WTC11 (cell line): ENCODE data around the gene PGM3. TPM values are rescaled to one million over a fixed set of nuclear protein-coding genes. Genes with fewer than 3 reads are reported as not detected.

Source experiments
- ATAC-seq: fragments of 200-7000 bp; cut with Tn5 transposase; 2 replicates; pipeline ENCODE4 v1.10.0; 2021; ENCODE audit warnings: mild to moderate bottlenecking, moderate library complexity
- CTCF ChIA-PET: fragments of 300-600 bp; sonication (Branson Sonifier 250); formaldehyde crosslinking; loops from one replicate; lab custom pipeline; 2021; ENCODE audit warnings: antibody characterized with exemption; lab: Charles Lee
- POLR2A ChIA-PET: fragments of 350-600 bp; sonication (Branson Sonifier 250); formaldehyde crosslinking; loops from one replicate; lab custom pipeline; 2021; ENCODE audit warnings: antibody characterized with exemption; lab: Charles Lee
- DNase-seq: peaks from one replicate; pipeline ENCODE4 v3.0.0; 2021; ENCODE audit warnings: low spot score
- H3K27ac Mint-ChIP-seq: 2 replicates; pipeline ENCODE4 v1.8.0; 2021; ENCODE audit warnings: mixed read lengths
- H3K27me3 Mint-ChIP-seq: 2 replicates; pipeline ENCODE4 v1.8.0; 2021; ENCODE audit warnings: low read depth, mild to moderate bottlenecking, moderate library complexity, mixed read lengths
- H3K36me3 Mint-ChIP-seq: 2 replicates; pipeline ENCODE4 v1.8.0; 2021; ENCODE audit warnings: mixed read lengths
- H3K4me1 Mint-ChIP-seq: 2 replicates; pipeline ENCODE4 v1.8.0; 2022; ENCODE audit warnings: mixed read lengths
- H3K4me3 Mint-ChIP-seq: 2 replicates; pipeline ENCODE4 v1.8.0; 2021; ENCODE audit warnings: mild to moderate bottlenecking, moderate library complexity, mixed read lengths
- H3K9me3 Mint-ChIP-seq: 2 replicates; pipeline ENCODE4 v1.8.0; 2021; ENCODE audit warnings: mixed read lengths
- ATF3 ChIP-seq: sonication (generic); formaldehyde crosslinking; conservative IDR thresholded peaks from 2 replicates; pipeline ENCODE4 v1.8.1; 2022; ENCODE audit warnings: mild to moderate bottlenecking, missing genetic modification reagents
- CDX4 ChIP-seq: fragments of 250-450 bp; sonication (Bioruptor Pico); IDR thresholded peaks from 2 replicates; pipeline ENCODE4 v1.9.0; 2021; ENCODE audit warnings: moderate library complexity, mild to moderate bottlenecking, inconsistent platforms, borderline replicate concordance
- E2F4 ChIP-seq: sonication (generic); formaldehyde crosslinking; IDR thresholded peaks from 2 replicates; pipeline ENCODE4 v1.8.1; 2022; ENCODE audit warnings: low read depth, mild to moderate bottlenecking, moderate library complexity, missing genetic modification reagents, borderline replicate concordance
- EMX1 ChIP-seq: fragments of 250-450 bp; sonication (Bioruptor Pico); IDR thresholded peaks from 2 replicates; pipeline ENCODE4 v1.8.0; 2021; ENCODE audit warnings: mild to moderate bottlenecking
- ESRRA ChIP-seq: sonication (generic); formaldehyde crosslinking; IDR thresholded peaks from 2 replicates; pipeline ENCODE4 v1.8.1; 2022; ENCODE audit warnings: mild to moderate bottlenecking, missing genetic modification reagents, borderline replicate concordance
- FOXJ3 ChIP-seq: sonication (generic); formaldehyde crosslinking; IDR thresholded peaks from 2 replicates; pipeline ENCODE4 v1.9.0; 2021; ENCODE audit warnings: missing genetic modification reagents, mild to moderate bottlenecking, borderline replicate concordance
- FOXK1 ChIP-seq: sonication (generic); formaldehyde crosslinking; IDR thresholded peaks from 2 replicates; pipeline ENCODE4 v1.8.0; 2022; ENCODE audit warnings: mild to moderate bottlenecking, moderate library complexity, missing genetic modification reagents
- FOXP4 ChIP-seq: sonication (generic); formaldehyde crosslinking; IDR thresholded peaks from 2 replicates; pipeline ENCODE4 v1.8.0; 2022; ENCODE audit warnings: mild to moderate bottlenecking, missing genetic modification reagents
- GABPB1 ChIP-seq: sonication (generic); formaldehyde crosslinking; IDR thresholded peaks from 2 replicates; pipeline ENCODE4 v1.8.1; 2023; ENCODE audit warnings: mild to moderate bottlenecking, missing genetic modification reagents
- HMGXB4 ChIP-seq: sonication (generic); formaldehyde crosslinking; IDR thresholded peaks from 2 replicates; pipeline ENCODE4 v1.8.1; 2023; ENCODE audit warnings: mild to moderate bottlenecking, moderate library complexity, missing genetic modification reagents
- MXD4 ChIP-seq: fragments of 250-450 bp; sonication (Bioruptor Pico); IDR thresholded peaks from 2 replicates; pipeline ENCODE4 v1.8.0; 2021; ENCODE audit warnings: mild to moderate bottlenecking, moderate library complexity, borderline replicate concordance
- NFATC4 ChIP-seq: fragments of 250-450 bp; sonication (Bioruptor Pico); IDR thresholded peaks from 2 replicates; pipeline ENCODE4 v1.9.0; 2021; ENCODE audit warnings: mild to moderate bottlenecking
- OVOL2 ChIP-seq: fragments of 250-450 bp; sonication (Bioruptor Pico); IDR thresholded peaks from 2 replicates; pipeline ENCODE4 v1.9.0; 2021; ENCODE audit warnings: mild to moderate bottlenecking, borderline replicate concordance
- PREB ChIP-seq: sonication (generic); formaldehyde crosslinking; IDR thresholded peaks from 2 replicates; pipeline ENCODE4 v1.8.1; 2022; ENCODE audit warnings: mild to moderate bottlenecking, missing genetic modification reagents, moderate library complexity, borderline replicate concordance
- SMAD4 ChIP-seq: sonication (generic); formaldehyde crosslinking; IDR thresholded peaks from 2 replicates; pipeline ENCODE4 v1.8.0; 2022; ENCODE audit warnings: mild to moderate bottlenecking, missing genetic modification reagents
- STAT6 ChIP-seq: sonication (generic); formaldehyde crosslinking; conservative IDR thresholded peaks from 2 replicates; pipeline ENCODE4 v1.8.1; 2023; ENCODE audit warnings: mild to moderate bottlenecking, low read depth, missing genetic modification reagents, moderate library complexity
- TCF7 ChIP-seq: sonication (generic); formaldehyde crosslinking; IDR thresholded peaks from 2 replicates; pipeline ENCODE4 v1.8.0; 2022; ENCODE audit warnings: mild to moderate bottlenecking, low read depth, missing genetic modification reagents, moderate library complexity
- USF2 ChIP-seq: sonication (generic); formaldehyde crosslinking; IDR thresholded peaks from 2 replicates; pipeline ENCODE4 v1.8.1; 2023; ENCODE audit warnings: mild to moderate bottlenecking, missing genetic modification reagents, moderate library complexity
- ZNF138 ChIP-seq: sonication (generic); formaldehyde crosslinking; conservative IDR thresholded peaks from 2 replicates; pipeline ENCODE4 v1.8.1; 2022; ENCODE audit warnings: mild to moderate bottlenecking, moderate library complexity, missing genetic modification reagents
- ZNF532 ChIP-seq: fragments of 250-450 bp; sonication (Bioruptor Pico); IDR thresholded peaks from 2 replicates; pipeline ENCODE4 v1.9.0; 2021; ENCODE audit warnings: mild to moderate bottlenecking, borderline replicate concordance
- total RNA-seq: library from RNA; stranded (reverse); gene quantifications from 3 replicates; pipeline ENCODE4 v1.2.3, GENCODE V29; 2021

PGM3 gene
- total RNA-seq, 1 experiment from 2014 or later = 70.0 TPM

- DNase-seq = no peak
- no peaks in the 10 kb centered on the region for H3K27me3 Mint-ChIP-seq
- no peaks in the 10 kb centered on the region for H3K4me1 Mint-ChIP-seq
- no peak for ATAC-seq
- no peaks in the 10 kb centered on the region for H3K9me3 Mint-ChIP-seq
- ChIA-PET POLR2A (interaction anchor here (1.2 kb wide), 1 partner anchor 10 kb away, joined by 3 read pairs; no protein-coding TSS in a partner anchor), CTCF (interaction anchor here (0.9 to 1.3 kb wide), 2 partner anchors 102 to 368 kb away, joined by 3 read pairs; partner anchors contain the start of gene UBE3D)
- no peak overlapping the region for H3K4me3 Mint-ChIP-seq
- TF ChIP-seq STAT6 (no peak), FOXP4 (CRISPR knock-in tag) (no peak), OVOL2 (CRISPR knock-in tag) (no peak), FOXK1 (CRISPR knock-in tag) (no peak), ESRRA (CRISPR knock-in tag) (no peak), SMAD4 (CRISPR knock-in tag) (no peak), MXD4 (no peak), ZNF138 (CRISPR knock-in tag) (no peak), EMX1 (CRISPR knock-in tag) (no peak), FOXJ3 (CRISPR knock-in tag) (no peak), E2F4 (CRISPR knock-in tag) (no peak), ZNF532 (CRISPR knock-in tag) (no peak), HMGXB4 (CRISPR knock-in tag) (no peak), USF2 (no peak), TCF7 (no peak), PREB (CRISPR knock-in tag) (no peak), NFATC4 (no peak), GABPB1 (CRISPR knock-in tag) (no peak), CDX4 (CRISPR knock-in tag) (no peak), ATF3 (CRISPR knock-in tag) (no peak)
- H3K36me3 Mint-ChIP-seq = peaks cover 70% of the 10 kb centered on the region
- no peak overlapping the region for H3K27ac Mint-ChIP-seq
Measured at GRCh38 chr6:83167726-83168278, 25.3 kb downstream of the PGM3 start.
